HG02571 (cell line): ENCODE results near the gene MBOAT2.
"Not testable (repeated sequence)": the region's sequence is repeated elsewhere in the genome, so short reads cannot be mapped to it uniquely, and the experiment has no call there.

ENCODE experiments used
- ATAC-seq: cut with Tn5 transposase; IDR thresholded peaks from one replicate; pipeline ENCODE4 v1.9.1; 2021; ENCODE audit warnings: mild to moderate bottlenecking, moderate library complexity; ENCODE audit not compliant: unreplicated experiment

MBOAT2 gene

DNA sequence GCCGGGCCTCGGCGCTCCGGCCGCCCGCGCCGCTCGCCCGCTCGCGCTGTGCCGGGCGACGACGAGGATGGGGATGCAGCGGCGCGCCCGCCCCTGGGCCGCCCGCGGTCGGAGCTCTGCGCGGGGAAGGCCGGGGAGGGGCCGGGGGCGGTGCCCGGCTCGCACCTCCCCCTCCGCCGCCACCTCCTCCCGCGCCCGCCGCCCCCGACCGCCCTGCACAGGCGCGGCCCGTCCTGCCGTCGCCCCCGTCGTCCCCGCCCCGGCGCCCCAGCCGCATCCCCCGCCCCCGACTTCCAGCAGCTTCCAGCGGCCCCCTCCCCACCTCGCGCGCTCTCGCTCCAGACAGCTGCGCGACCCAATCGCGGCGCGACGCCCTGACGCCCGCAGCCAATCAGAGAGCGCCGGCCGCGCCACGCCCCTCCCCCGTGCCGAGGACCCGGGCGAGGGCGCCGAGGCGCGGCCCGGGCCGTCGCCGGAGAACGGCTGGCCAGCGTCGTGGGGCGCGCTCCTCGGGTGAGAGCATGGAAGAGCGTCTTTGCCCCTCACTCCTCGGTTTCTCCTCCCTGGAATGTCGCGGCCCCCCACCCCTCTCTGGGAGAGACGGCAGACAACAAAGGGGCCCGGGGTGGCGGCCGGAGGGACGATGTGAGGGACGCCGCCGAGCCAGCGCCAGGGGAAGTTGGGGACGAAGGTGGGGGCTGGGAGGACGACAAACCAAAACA lies at the start of gene MBOAT2:
TSS of gene MBOAT2 (minus strand) at position 69 of the 722 bp plus-strand sequence. CDS start 70 bp downstream, outside the sequence.
- peak; percentile 91 for ATAC-seq

DNA sequence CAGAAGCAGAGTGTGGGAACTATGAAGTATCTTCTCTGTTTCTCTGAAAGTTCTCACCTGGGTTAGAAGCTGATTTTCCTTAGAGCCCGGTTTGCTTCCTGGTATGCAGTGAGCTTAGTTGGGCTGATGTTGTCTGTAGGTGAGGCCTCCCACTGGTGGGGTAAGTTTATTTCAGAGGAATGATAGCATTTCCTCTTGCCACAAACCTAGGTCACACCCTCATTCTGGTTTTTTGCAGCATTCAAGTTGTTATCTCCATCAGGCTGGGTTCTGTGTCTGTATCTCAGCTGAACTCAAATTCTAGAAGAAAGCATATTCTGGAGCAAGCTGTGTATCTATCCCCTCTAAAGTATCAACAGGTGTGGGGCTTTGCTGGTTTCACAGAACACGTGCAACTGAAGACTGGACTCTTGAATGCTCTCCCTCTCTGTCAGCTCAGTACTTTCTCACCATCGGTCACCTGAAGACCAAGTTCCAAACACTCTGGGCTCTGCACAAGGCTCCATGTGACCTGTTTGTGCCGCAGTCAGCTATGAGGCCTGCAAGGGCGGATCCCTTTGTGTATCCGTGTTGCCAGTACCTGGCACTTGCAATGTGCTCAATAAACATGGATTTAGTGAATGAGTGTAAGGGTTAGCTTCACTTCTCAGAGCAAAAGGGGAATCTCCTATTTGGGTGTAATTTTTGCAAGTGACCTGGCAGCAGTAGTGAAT lies 49.5 kb upstream of the MBOAT2 start:
- no peak for ATAC-seq

- ATAC-seq = not testable (repeated sequence)
These were observed 48.0 kb upstream of the MBOAT2 start for GRCh38 chr2:9051451-9051850.

- ATAC-seq = no peak
These were observed 46.8 kb upstream of the MBOAT2 start for GRCh38 chr2:9050122-9050809.

DNA sequence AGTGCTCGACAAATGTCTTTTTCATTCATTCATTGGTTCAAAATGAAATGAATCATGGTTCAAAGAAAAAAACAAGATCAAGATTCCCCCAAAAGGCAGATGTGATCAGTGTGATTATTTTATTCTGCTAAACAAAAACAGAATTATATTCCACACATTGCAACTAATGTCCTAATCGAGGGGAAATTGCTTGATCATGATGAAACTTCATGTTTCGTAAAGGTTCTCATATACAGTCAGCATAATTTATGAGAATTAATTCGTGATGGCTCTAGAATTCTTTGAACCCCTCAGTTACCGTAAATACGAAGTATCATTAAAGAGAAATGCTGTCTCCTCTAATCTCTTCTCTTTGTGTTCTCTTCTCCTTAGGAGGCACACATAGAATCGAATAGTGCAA lies 42.1 kb upstream of the MBOAT2 start:
- no peak for ATAC-seq

- ATAC-seq = not testable (repeated sequence)
These were observed 40.0 kb upstream of the MBOAT2 start for GRCh38 chr2:9043491-9043890.

DNA sequence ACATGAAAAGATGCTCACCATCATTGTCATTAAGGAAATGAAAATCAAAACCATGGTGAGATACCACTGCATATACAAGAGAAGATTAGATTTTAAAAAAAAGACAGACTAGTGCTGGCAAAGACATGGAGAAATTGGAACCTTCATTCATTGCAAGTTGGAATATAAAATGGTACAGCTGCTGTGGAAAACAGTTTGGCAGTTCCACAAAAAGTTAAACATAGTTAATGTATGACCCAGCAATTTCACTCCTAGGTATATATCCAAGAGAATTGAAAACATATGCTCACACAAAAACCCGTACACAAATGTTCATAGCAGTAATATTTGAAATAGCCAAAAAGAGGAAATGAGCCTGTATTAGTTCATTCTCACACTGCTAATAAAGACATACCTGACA lies 33.7 kb upstream of the MBOAT2 start:
- no peak for ATAC-seq

GRCh38 chr2:9033385-9034168 lies 30.1 kb upstream of the MBOAT2 start:
- ATAC-seq = no peak

GRCh38 chr2:9032536-9033255 lies 29.2 kb upstream of the MBOAT2 start:
- ATAC-seq = no peak

DNA sequence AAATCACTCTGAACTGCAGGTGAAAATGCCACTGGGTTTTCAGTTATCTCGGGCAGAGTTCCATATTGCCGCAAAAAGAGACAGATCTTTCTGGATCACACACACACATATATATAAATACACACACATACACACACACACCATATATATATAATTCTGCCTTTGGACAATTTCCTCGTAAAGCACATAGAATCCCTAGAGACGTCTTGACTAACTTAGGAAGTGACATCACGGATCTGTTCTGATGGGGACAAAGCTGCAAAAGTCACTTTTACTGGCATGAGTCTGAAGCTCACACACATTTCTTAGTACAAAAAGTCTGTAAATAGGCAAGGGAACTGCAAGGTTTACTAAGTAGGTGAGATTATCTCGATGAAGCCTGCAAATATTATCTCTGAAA lies 28.6 kb upstream of the MBOAT2 start:
- ATAC-seq = no peak

DNA sequence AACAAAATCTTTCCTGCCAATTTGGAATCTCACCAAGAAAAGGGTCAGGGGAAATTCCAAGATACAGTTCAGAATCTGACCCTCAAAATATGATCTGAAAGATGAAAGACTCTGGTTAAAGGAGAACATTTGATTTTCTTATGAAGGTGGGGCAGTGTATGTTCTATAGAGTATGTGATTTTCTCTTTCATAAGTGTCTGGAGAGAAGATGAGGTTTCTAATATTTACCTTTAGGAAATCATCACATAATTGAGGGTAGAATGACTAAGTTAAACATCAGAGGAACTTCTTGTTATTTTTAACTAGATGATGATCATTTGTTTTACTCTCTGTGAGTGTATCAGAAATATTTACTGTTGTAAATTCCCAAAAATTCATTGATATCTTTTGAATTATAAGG lies 27.8 kb upstream of the MBOAT2 start:
- ATAC-seq = no peak

DNA sequence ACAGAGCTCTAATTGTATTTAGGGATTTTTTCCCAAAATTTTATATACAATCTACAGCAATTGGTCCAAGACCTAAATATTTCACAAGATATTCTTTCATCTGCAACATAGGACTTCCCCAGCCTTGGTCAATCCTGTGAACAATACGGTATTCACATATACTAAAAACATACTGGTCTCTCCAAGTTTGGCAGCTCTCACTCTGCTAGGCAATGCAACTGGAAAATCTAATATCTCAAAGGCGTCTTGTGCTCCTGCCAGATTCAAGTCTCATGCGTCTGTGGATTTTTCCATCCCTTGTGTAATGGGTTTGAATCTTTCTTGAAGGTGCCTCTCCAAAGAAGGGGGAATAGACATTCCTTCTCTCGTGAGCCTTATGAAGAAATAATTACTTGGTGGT lies 27.4 kb upstream of the MBOAT2 start:
- ATAC-seq = no peak

DNA sequence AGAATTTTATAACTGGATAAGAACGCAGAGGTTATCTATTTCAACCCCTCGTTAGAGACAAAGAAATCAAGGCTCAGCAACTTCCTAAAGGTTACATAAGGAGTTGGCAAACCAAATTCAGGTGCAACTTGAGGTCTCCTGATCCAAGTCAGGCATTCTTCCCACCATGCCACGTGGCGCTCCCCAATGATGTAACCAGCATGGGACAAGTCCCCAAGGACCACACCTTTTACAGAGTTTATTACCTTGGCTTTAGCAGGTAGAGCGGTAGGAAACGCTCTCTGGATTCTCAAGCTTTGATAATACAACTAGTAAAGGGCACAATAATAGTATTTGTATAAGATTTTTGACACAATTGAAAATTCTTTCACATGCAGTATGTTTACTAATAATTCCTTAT lies 26.7 kb upstream of the MBOAT2 start:
- no peak for ATAC-seq

DNA sequence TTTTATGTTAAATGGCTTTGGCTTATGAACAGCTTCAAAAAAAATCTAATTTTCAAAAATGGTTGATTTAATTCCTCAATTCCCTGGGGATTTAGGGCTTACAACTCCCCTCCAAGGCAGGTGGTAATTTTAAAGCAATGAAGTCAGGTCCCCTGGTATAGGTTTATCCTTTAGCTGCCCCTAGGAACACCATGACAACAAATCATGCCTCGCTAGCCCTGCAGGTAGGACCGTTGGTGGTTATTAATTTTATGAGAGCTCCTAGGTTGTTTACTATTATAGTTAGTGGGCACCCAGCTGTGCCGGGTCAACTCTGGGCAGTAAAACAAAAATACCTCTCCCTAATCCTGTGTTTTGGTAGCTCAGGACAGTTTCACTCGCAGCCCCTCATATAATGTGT lies 26.2 kb upstream of the MBOAT2 start:
- ATAC-seq = no peak

- ATAC-seq = no peak
These were observed 24.4 kb upstream of the MBOAT2 start for GRCh38 chr2:9027884-9028283.

DNA sequence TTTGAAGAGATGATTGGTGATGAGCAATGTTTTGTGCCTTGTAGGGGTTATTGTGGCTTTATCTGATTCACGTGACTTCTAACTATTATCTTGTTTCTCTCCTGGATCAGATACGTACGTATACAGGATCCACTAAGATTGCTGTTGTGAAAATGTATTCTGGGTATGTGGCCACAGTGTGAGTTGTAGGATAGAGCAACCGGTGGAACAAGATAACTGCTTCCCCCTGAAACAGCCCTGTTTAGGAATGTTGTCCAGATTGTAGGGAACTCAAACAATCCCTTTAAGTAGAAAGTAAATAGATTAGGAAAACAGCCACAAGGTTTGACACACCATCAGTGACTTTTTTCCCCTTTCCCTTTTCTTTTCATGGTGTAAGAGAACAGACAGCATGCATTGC lies 22.3 kb upstream of the MBOAT2 start:
- no peak for ATAC-seq

- ATAC-seq = no peak
These were observed 21.1 kb upstream of the MBOAT2 start for GRCh38 chr2:9024575-9024974.

- no peak for ATAC-seq
These were observed 18.2 kb upstream of the MBOAT2 start for GRCh38 chr2:9021563-9022211.

- no peak for ATAC-seq
These were observed 16.8 kb upstream of the MBOAT2 start for GRCh38 chr2:9020267-9020666.

DNA sequence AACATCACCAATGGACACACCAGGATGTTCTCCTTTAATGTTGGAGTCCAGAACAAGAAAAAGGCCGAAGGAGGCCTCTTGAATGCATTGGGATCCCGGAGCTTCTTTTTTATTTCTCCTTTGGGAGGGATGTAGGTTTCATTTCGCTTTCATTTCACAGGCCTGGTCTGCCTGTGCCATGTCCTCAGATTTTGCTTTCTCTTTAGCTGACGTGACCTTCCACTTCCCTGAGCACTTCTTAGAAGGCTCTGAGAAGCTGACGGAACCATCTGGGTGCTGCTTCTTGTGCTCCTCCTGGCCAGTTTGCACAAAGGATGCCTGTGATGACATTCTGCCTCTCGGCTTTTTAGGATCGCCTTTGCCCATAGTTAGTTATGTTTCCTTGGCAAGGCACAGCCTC lies 15.1 kb upstream of the MBOAT2 start:
- ATAC-seq = no peak
